GM18498 (cell line): Measurements from ENCODE around the gene MCOLN1.
"Not testable (repeated sequence)": the region's sequence is repeated elsewhere in the genome, so short reads cannot be mapped to it uniquely, and the experiment has no call there.

ENCODE experiments used
- ATAC-seq: cut with Tn5 transposase; IDR thresholded peaks from one replicate; pipeline ENCODE4 v1.9.1; 2021; ENCODE audit warnings: mild to moderate bottlenecking, moderate library complexity; ENCODE audit not compliant: unreplicated experiment

The MCOLN1 gene

DNA sequence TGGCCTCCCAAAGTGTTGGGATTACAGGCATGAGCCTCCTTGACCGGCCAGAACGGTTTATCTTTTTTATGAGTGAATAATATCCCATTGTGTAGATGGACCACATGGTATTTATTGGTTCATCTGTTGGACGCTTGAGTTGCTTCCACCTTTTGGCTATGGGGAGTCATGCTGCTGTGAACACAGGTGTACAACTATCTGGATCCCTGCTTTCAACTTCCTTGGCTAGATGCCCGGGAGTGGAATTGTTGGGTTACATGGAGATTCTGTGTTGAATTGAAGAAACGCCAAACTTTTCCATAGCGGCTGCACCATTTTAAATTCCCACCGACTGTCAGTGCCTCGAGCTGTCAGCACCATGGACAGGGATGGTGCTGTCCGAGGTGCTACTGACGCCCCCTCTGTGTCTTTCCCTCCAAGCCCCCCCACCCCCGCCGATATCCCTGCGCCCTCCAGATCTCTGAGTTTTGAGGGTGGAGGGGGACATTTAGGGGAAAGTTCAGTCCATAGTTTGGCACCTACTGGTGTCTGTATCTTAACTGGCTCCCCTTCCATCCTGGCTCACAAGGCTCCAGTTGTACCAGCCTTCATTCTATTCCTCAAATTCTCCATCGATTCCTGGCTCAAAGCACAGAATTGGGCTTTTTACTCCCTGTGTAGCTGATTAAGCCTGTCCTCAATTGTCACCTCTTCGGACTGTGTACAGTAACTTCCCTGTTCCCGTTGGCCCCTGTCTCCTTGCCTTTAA, 40.4 kb downstream of the MCOLN1 start:
- ATAC-seq: no peak

DNA sequence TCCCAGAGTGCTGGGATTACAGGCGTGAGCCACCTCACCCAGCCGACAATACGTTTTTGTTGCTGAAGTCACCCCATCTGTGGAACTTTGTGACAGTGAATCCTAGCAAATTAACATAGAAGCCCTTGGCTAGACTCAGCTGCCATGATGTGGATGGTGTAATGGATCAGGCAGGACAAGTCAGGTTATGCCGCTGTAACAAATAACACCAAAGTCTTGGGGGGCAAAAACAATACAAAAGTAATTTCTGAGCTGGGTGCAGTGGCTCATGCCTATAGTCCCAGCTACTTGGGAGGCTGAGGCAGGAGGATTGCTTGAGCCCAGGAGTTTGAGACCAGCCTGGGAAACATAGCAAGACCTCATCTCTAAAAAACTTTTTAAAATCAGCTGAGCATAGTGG, 42.4 kb downstream of the MCOLN1 start:
- ATAC-seq: no peak

DNA sequence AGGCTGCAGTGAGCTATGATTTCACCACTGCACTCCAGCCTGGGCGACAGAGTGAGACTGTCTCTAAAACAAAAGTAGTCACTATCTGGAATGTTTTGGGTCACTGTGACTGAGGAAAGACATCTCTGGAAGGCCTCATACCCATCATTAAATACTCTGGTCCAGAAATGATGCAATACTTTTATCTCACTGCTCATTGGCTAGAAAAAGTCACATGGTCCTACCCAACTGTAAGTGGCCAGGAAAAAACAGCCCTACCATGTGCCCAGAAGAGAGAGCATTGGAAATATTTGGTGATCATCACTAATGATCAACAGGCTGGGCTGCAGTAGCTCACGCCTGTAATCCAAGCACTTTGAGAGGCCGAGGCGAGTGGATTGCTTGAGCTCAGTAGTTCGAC, 42.9 kb downstream of the MCOLN1 start:
- ATAC-seq: no peak

DNA sequence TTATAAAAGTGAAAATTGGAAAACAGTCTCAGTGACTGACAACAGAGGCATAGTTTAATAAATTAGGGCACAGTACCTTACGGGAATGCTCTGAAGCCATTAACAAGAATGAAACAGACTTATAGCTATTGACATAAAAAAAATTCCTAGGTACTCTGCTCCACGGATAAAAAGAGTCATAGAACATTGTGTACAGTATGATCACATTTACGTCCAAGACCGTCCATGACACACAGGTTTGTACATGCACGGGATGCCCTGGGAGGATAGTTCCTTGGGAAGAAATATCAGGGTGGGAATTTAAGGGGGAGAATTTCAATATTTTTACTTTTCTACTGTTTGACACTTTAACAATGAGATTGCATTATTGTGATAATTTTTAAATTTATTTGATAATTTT, 48.3 kb downstream of the MCOLN1 start:
- ATAC-seq: no peak

DNA sequence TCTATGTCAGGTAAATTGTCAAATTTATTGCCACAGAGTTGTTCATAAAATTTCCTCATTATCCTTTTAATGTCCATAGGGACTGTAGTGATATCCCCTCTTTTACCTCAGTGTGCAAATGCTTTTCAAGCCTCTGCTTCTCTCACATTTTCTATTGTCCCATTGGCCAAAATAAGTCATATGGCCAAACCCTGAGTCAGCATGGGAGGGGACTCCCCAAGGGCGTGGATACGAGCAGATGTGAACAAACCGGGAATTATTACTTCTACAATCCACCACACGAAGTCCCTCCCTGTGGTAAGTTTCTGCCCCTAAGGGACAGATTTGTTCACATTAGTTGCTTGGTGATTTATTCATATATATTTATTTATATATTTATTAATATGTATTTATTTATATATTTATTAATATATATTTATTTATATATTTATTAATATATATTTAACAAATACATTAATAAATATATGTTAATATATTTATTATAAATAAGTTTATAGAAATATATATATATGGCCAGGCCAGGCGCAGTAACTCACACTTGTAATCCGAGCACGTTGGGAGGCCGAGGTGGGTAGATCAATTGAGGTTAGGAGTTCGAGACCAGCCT, 53.1 kb downstream of the MCOLN1 start:
- ATAC-seq: no peak

DNA sequence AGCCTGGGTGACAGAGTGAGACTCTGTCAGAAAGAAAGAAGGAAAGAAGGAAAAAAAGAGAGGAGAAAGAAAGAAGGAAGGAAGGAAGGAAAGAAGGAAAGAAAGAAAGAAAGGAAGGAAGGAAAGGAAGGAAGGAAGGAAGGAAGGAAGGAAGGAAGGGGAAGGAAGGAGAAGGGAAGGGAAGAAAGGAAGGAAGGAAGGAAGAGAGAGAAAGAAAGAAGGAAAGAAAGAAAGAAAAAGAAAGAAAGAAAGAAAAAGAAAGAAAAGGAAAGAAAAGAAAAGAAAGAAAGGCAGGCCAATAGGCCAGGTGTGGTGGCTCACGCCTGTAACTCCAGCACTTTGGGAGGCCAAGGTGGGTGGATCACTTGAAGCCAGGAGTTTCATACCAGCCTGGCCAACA, 55.0 kb downstream of the MCOLN1 start:
- not testable (repeated sequence) for ATAC-seq

DNA sequence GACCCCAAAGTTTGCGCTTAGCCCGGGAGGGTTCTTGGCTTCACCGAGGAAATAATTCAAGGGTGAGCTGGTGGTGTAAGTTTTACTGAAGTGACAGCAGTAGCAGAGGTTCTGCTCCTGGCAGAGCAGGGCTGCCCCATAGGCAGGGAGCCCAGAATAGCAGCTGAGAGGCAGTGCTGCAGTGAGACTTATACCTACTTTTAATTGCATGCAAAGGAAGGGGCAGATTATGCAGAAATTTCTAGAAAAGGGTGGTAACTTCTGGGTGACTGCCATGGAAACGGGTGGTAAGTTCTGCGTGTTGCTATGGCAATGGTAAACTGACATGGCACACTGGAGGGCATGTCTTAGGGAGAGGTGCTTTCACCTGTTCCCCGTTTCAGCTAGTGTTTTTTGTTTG, 55.7 kb downstream of the MCOLN1 start:
- ATAC-seq: no peak

DNA sequence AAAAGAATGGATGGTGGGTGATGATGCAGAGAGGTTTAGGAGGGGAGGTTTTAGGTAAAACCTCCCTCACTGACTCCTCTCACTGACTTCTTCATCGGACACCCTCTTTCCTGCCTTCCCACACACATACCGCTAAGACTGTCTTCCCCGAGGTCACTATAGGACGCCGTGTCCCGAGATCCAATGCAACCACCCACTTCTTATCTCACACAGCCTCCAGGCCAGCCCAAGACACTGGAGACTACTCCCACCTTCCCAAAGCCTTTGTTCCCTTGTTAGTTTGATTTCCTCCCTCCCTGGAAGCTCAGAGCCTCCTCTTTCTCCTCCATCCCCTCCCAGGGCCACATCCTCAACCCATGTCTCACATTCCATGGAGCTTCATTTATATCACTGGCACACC, 56.8 kb downstream of the MCOLN1 start:
- ATAC-seq: no peak

DNA sequence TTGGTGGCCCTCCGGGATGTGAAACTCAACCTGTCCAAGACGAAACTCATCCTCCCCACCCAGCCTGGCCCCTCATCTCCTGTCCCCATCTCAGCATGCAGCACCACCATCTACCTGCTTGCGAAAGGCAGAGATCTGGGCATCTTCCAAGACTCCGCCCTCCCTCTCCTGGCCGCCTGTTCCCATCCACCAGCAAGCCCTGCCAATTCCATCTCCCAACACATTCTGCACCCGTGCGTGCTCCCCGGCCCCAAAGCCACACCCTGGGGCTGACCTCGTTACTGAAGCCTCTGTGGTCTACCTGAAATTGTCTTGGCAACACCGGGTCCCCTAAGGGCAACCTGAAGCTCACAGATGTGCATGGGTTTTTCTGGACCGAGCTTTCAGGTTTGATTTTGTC, 60.0 kb downstream of the MCOLN1 start:
- no peak for ATAC-seq
